Cerebellar nuclear complex (tissue), 1 donor: ENCODE data around the gene CTDSP2.
"Not testable (repeated sequence)": the region's sequence is repeated elsewhere in the genome, so short reads cannot be mapped to it uniquely, and the experiment has no call there.

Source experiments
- DNase-seq, 2 experiments: peaks; one replicate each; lab custom pipeline; 2025; lab: John Stamatoyannopoulos, UW

Gene CTDSP2

DNA sequence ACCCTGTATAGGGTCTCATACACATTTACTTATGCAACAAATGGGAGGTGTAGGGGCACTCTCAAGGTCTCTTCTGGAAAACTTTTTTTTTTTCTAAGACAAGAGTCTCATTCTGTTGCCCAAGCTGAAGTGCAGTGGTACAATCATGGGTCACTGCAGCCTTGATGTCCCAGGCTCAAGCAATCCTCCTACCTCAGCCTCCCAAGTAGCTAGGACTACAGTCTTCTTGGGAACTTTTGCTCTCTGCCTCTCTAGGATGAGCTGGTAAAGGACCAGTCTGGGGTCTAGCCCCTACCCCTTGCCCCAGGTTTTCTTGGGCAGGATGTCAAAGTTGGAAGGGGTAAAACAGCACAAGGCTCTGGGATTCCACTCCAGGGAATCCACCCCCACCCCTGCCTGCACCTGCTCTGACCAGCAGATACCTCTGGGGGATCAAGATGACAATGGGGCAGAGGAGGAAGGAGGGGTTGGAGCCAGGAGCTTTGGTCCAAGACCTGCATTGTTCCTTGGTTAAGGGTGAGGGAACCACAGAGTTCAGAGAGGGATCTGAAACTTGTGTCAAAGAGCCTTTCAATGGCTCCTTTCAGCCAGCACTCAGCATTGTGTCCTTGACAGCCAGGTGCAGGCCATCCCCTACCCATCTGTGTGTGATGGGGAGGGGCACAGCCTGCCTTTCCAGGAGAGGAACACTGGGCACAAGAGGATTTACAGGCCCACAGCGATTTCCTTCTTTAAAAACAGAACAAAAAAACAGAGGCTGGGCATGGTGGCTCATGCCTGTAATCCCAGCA is 12.2 kb downstream of the CTDSP2 start:
- no peak for DNase-seq

DNA sequence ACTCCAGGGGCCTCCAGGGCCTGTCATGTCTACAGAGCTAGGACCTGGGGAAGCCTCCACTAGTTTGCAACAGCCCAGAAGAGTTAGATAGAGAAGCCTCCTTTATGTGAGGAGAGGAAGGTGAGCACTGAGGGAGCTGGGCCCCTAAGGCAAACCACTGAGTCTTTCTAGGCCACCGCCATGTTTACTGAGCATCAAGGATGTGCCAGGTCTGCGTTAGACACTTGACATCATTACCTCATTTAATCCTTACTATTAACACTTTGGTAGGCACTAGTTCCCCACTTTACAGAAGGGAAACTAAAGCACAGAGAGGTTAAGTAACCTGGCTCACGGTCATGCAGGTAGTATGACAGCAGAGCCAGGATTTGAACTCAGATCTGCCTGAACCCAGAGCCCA is 12.9 kb downstream of the CTDSP2 start:
- DNase-seq = no peak

DNA sequence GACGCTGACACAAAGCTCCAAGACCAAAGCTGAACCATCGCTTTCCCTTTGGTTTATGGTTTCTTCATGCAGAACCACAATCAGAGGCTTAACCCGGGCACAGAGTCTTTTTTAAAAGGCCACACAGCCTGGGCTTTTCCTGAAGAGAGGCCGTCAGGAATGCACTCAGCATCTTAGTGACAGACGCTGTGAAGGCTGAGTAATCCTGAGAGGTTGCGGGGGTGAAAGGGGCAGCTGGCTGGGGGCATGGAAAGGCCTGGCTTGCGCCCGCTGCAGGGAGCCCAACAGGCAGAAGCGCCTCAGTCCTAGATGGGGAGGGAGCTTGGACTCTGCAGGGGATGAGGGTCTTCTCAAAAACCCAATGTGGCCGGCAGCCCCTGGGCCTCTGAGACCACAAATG is 13.6 kb downstream of the CTDSP2 start:
- no peak for DNase-seq

DNA sequence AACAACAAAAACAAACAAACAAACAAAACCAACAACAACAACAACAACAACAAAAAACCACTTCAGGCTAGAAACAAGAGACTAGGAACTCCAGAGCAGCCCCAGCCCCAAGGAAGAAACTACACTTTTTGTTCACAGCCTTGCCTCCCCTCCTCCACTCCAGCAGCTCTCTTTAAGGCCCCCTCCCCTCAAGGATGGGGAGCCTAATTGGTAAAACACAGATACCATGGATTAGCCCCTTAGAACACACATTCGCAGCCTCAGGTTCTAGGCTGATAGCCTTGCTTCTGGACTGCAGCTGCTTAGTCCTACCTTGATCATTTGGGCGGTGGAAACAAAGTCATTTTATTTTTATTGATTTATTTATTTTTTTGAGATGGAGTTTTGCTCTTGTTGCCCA is 16.1 kb downstream of the CTDSP2 start:
- DNase-seq = no peak

DNA sequence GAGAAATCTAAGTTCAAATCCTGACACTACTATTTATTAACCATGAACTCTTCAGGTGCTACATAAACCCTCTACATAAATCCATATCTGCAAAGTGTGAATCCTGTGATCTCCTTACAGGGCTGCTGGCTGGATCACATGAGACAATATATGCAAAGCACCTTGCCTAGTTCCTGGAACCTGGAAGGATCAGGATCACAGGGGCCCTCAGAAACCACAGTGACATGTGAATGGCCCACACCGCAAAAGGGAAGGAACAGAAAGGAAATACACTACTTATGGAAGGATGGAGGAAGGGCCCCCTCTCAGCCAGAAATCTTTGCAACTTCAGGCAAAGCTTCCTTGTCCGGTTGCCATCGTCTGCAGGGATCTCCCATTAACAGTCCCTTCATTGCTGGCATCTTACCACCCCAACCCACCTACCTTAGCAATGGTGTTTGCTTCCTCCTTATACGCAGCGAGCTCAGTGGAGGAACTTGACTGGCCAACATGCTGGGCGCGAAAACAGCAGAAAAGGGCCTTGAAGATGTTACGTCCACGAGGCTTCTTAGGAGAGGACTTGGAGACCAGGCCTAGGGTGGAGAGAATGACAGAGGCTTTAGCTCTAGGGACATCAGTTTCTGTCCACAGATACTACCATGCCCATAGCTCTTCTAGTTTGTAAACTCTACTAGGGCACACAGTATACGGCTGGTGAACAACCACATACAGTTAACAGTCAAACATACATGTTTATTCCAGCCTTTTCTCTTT is 17.3 kb downstream of the CTDSP2 start:
- no peak for DNase-seq

DNA sequence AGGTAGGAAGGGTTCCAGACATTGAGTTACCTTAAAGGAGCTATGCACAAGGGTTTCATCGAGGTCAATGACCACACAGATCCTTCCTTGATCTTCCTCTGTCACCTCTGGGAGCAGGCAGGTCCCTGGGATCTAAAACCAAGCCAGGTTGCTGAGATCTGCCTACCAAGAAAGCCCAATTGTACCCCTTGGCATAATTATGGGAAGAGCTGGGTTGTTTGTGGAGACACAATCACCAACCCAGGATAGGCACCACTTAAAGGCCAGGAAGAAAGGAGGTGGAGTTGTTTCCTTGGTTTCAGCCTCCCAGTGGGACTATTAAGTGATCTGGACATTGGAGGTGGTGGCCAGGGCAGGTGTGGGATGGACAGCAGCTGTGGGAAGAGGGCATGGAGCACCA is 19.6 kb downstream of the CTDSP2 start:
- DNase-seq = no peak

DNA sequence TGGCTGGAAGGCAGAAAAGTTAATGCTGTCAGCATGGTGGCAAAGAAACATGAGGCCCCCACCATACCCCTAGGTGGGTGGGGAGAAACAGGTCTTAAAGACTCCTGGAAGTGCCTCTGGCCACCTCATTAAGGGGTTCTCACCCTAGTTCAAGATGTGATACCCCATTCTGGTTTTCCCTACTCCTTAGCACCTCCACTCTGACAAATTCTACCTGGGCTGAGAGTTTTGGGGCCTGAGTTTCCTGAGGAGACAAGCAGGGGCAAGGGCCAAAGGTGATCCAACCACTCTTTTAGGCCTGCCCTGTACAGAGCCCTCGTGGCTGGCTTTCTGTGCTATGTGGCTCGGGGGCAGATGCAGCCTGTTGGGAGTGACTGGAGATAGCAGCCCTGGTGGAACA is 20.1 kb downstream of the CTDSP2 start:
- no peak for DNase-seq

DNA sequence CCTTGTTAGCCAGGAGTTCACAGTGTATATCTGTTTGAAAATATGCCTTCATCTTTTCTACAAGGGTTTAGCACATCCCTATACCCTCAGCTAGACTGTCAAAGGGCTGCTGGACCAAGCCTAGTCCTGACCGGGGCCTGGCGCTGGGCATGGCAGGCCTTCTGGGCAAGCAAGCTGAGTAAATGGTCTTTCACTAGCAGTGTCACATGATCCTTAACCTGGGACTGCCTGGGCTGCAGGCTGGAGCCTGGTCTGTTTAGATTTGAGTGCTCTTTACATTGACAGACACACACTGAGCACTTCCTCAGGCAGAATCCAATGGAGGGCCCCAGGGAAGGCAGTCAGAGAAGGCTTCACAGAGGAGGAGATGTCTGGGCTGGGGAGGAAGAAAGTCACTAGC is 21.1 kb downstream of the CTDSP2 start:
- no peak for DNase-seq

DNA sequence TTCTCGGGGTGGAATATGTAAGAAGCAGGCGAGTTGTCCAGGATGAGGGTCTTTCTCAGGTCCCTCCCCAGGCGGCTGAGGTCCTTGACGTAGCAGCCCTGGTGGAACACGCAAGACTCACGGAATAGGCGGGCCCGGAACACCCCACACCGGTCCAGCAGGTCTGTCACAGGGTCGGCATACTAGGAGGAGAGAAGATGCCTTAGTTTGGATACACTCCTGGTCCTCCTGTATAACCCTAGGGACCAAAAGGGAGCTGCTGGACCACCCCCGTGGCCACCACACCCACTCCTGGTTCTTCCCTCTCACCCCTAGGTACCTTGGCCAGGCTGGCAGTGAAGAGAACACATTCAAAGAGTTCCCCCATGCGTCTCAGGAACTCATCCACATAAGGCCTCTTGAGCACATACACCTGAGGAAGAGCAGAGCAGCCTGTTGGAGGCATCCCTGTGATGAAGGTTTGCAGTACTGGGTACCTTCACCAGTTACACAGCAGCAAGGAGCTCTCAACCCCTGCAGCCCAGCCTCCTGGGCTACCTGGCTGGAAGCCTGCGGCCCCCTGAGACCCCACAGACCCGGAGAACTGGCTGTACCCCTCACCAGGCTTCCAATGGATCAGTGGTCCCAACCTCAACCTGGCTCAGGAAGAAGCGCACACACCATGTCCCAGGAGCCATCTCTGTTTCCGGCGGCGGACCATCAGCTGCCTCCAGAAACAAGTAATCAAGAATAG is 22.5 kb downstream of the CTDSP2 start:
- no peak for DNase-seq

DNA sequence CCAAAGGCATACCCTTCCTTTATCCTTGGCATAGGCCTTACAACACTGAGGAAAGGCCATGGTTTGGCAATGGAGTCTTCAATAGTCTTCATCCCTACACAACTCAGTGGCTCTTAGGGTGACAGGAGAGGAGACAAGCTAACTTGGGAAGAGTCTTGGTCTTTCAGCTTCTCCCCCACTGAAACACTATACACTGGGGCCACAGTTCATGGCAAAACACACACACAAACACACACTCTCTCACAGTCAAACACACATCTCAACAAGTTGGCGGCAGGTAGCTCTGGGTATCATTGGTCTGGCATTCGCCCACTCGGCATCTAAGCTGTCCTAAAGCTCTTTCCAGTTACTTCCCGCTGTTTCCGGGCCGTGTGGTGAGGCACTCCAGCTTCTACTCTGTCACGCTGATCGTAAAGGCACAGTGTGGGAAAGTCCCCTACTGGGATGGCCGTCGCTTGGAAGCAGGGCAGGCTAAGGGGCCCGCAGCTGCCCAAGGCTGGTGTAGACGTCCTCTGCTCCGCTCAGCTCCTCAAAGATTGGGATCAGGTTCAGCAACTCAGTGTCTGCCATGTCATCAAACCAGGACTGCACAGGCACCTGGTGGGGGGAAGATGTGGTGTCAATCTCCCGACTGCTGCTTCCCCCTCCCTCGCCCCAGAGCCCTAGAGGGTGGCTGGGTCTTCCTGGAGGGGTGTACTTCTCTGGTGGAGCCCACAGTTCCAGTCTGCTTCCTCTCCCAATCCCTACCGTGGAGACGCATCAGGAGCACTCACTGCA is 23.2 kb downstream of the CTDSP2 start:
- no peak for DNase-seq

DNA sequence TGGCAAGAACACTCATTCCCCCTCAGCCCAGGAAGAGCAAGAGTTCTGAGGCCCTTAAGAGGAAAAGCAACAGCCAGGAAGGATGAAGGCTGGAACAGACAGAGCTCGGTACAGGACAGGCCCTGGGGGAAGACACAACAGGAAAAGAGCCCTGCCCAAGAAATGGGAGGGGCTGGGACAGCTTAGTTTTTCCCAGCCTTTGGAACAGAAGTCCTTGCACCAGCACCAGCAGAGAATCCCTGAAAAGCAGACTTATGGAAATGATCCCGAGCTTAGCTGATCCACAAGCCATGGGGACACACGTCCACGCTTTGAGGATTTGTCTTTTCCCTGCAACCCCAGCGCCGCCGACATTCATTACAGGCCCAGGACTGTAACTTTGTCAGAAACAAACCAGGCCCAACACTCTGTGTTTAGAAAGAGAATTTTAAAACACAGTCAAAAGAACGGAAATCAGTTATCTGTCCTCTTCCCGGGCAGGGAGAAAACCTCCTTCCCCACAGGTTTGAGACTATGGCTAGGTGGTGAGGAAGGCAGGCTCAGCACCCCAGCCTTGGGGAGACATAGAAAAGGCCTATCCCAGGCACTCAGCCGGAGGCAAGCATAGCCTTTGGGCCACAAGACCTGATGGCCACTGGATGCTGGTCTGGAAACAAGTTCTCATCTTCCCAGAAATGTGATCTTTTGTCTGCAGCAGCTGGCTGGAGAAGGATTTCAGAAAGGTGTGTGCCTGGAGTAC is 24.0 kb downstream of the CTDSP2 start:
- DNase-seq = no peak

DNA sequence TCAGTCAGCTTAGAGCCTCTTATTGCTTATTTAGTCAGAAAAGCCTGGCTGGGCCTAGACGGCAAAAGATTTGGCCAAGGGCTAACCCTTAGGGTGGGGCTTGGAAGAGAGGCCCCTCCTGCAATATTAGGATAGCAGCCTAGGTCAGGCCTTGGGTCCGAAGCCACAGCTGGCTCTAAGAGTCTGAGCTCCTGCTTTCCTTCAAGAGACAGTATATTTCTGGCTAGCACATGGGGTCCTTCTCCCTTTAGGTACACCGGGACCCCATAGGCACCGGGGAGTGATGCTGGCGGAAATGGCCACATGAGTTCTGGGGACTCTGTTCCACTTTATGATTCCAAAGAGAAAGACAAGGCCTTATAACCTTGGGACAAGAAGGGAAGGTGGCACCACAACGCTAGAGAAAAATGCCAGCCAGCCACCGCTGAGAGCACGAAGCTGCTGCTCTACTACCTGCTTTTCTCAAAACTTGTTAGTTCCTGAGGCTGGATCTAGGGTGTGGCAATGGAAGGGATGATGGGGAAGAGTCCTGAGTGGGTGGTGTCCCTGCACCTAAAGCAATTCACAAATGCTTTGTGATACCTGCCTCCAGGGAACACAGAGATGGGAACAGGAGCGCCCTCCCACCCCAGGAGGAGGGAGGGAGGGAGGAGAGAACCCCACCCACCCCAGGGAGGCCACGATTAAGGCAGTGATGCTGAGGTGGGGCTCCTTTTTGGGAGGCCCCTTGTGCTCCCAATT is 24.9 kb downstream of the CTDSP2 start:
- no peak for DNase-seq

DNA sequence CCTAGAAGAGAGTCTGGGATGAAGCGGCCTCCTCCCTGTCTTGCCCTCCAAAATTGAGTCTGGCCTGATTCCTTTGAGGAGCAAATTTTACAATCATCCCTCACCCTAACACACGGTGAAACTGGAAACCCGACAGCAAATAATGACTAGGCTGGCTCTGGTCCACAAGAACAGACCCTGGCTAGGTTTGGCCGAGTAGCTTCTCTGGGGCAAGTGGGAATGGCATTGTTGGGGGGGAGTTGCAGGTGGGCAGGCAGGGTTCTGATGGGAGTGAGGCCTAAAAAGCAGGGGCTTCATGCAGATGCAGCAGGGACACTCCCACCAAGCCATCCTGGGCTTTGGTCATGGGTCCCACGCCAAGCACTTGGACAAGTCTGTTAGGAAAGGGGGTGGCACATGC is 25.5 kb downstream of the CTDSP2 start:
- DNase-seq = not testable (repeated sequence)

DNA sequence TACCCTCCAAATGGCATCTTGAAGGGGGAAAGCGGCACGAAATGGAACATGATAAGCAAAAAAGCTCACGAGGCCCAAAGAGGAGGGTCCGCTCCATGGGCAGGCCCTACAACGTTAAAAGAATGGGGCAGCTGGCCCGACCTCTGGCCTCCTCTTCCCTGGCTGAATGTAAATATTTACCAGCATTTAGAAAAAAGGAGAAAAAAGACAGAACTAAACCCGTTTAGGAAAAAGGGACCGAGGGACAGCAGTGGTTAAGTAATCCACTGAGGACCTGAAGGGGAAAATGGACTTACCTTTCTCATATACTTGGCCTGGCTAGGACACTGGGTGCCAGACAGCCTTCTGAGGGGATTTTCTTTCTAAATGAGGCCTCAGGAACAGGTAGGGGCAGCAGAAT is 26.4 kb downstream of the CTDSP2 start:
- DNase-seq = not testable (repeated sequence)

DNA sequence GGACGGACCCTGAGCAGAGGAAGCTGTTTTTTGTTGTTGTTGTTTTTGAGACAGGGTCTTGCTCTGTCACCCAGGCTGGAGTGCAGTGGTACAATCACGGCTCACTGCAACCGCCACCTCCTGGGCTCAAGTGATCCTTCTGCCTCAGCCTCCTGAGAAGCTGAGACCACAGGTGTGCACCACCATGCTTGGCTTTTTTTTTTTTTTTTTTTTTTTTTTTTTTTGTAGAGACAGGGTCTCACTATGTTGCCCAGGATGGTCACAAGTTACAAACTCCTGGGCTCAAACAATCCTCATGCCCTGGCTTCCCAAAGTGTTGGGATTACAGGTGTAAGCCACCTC is 28.6 kb downstream of the CTDSP2 start:
- not testable (repeated sequence) for DNase-seq

DNA sequence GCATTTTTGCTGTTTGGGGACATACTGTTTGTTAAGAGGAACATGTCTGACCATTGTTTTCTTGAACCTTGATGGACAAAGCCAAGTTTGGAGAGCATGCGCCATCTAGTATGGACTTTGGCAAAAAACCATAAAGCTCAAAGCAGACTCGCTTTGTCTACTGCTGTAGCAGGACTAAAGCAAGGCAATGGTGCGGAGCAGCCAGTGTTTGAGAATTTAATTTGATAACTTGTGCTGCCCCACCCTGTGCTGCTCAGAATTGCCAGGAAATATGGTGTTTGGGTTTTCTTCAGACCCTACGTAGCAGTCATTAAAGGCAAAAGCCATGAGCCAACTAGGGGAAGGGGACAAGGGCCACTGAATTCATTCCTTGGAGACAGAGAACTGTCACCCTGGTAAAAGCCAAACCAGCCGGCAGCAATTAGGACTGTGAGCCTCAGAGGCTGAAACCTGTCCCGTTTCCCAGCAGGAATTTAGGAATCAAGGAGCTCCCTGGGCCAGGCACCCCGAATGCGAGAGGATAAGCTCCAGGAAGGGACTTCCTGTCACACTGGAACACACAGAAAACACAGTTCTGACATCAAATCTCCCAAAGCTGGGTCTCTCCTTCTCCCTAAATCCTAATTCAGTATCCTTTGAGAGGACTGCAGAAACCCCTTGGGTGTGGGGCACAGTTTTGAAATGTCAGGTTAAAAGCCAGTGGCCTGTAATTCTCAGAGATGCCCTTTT is 29.1 kb downstream of the CTDSP2 start:
- no peak for DNase-seq

DNA sequence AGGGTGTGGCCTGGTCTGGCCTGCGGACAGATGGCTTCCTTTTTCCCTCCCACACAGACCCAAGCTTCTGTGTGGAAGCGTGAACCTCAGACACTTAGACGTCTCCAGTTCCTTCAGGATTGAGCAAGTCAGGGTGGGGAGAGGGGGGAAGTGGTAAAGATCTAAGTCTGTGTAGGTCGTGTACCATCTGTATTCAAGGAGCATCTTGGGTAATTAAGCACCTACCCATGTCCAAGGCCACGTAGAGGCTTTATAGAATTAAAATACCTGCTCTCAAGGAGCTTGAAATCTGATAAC is 29.7 kb downstream of the CTDSP2 start:
- no peak for DNase-seq

DNA sequence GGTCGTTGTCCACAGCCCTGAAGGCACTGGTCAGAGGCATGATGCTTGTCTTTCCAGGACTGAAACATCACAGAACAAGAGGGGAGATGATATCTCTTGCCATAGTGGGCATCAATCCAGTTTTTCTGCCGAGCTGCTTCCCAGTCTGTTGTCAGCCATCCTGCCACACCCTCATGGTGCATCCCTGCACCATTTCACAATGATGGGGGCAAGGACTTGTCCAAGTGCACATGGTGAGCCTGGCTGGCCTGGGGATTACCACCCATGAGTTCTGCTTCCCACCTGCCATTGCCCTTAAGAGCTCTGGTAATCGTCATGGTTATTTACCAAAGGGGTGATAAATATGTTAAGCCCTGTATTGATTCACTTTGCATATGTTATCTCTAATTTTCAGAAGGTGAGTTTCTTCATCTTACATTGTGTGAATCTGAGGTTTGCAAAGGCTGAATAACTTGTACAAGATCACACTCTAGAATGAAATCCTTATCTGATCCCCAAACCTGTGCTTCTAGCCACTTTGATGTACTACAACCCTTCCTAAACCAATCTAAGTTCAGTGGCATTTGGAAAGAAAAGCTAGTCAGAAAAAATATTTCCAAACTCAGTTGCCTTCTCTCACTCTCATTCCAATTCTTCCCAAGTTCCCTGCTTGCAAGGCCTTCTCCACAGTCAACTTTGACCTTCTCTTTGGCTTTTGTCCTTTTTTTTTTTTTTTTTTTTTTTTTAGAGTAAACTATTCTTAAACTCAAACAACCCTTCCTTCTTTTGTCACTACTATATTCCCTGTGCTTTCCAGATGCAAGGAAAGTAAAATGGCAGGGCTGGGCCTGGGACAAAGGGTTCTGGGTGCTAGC is 30.3 kb downstream of the CTDSP2 start:
- DNase-seq = no peak
